DMS114 treated with DMSO at 0.1 percent for 48 hours (cell line): Measurements from ENCODE around the gene KBTBD13.
"Not testable (repeated sequence)": the region's sequence is repeated elsewhere in the genome, so short reads cannot be mapped to it uniquely, and the experiment has no call there.

Experiments
- DNase-seq: peaks from one replicate; lab custom pipeline; 2025; ENCODE audit not compliant: unreplicated experiment; lab: John Stamatoyannopoulos, UW

Gene KBTBD13

GRCh38 chr15:65076486-65077290 is at the start of gene KBTBD13:
Gene KBTBD13 (plus strand): TSS chr15:65076746. CDS start chr15:65076816, 70 bp downstream.
- no peak for DNase-seq

GRCh38 chr15:65026756-65027155 is 49.8 kb upstream of the KBTBD13 start:
- DNase-seq, result no peak

DNA sequence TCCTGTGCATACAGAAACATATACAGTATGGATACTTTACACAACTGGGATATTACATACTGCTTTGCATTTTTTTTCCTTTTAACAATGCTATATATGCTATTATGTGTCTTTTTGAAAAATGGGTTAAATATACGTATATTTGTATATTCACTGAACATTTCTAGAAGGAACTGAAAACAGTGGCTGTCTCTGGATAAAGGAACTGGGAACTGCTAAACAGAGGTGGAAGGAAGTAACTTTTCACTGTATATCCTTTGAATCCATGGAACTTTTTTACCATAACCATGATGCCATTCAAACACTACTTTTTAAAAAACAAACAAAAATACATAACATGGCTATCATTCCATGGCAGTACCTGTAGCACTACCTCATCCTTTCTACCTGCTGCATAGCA is 49.0 kb upstream of the KBTBD13 start:
- no peak for DNase-seq

- DNase-seq, result no peak
Measured at GRCh38 chr15:65028338-65028737, 48.2 kb upstream of the KBTBD13 start.

- peak; percentile 76 for DNase-seq
Measured at GRCh38 chr15:65028921-65029735, 47.4 kb upstream of the KBTBD13 start, which contains the start of gene MTFMT. Gene MTFMT (minus strand): TSS chr15:65029639. CDS start chr15:65029613, 26 bp downstream.

DNA sequence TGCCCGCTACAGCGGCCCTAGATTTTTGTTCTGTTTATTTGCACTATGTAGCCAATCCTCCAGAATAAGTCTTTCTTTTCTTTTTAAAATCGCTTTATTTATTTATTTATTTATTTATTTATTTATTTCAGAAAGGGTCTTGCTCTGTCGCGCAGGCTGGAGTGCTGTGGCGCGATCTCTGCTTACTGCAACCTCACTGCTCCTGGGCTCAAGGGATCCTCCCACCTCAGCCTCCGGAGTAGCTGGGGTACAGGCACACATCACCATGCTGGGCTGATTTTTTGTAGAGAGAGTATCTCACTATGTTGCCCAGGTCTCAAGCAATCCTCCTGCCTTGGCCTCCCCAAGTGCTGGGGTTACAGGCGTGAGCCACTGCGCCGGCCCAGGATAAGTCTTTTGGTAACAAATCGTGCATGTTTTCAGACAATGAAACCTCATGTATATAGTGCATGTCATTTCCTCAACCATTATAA is 46.8 kb upstream of the KBTBD13 start:
- no peak for DNase-seq

- DNase-seq, result no peak
Measured at GRCh38 chr15:65032801-65033537, 43.6 kb upstream of the KBTBD13 start.

DNA sequence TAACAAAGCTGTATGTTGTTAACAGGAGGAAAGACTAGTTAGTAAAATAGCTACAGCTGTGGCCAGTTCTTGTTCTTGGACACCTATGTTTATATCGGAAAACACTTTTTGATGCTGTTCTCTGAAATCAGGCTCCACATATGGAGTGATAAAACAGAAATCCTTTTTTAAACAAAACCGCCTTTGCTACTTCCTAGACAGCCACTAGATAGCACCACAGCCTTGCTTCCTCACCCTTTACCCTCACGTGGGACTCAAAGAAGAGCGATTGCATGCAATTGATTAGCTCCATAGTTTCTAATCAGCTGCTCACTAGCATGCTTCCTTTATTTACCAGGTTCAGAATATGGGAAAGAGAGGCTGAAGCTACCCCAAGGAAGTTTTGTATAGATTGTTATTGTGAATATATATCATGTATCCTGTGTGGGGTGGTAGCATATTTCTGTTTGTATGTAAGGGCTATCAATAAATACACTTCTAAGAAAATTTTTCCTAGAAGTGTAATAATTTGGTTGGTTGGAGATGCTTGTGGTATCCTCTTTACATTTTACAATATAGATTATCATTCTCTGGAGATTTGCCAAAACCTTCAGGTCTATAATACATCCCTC is 42.8 kb upstream of the KBTBD13 start:
- peak; percentile 71 for DNase-seq

GRCh38 chr15:65034719-65035118 is 41.8 kb upstream of the KBTBD13 start:
- DNase-seq, result no peak

DNA sequence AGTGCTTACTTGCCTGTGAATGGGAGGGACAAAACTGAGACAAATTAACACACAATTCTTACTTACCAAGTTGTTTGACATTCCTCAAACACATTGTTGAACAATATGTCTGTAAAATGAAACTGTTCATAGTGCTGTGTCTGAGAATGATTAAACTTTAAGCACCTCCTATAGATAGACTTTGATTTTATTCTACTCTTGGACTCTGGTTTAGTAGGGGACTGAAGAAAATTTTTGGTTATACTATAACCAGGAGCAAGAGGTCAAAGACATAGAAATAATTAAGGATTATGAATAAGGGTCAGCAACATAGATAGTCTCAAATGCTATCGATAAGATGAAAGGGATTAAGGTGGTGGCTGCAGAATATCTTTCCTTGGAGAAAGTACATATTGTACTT is 39.2 kb upstream of the KBTBD13 start:
- DNase-seq, result no peak

DNA sequence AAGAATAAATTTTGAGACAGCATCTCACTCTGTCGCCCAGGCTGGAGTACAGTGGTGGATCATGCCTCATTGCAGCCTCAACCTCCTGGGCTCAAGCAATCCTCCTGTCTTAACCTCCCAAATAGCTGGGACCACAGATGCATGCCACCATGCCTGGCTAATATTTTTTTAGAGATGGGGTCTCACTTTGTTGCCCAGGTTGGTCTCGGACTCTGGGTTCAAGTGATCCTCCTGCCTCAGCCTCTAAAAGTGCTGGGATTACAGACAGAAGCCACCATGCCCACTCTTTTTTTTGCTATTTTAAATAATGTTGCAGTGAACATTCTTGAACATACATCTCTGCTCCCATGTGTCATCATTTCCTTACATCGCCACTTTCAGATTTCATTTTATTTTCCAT is 38.1 kb upstream of the KBTBD13 start:
- no peak for DNase-seq

GRCh38 chr15:65038836-65039235 is 37.7 kb upstream of the KBTBD13 start:
- DNase-seq, result no peak

DNA sequence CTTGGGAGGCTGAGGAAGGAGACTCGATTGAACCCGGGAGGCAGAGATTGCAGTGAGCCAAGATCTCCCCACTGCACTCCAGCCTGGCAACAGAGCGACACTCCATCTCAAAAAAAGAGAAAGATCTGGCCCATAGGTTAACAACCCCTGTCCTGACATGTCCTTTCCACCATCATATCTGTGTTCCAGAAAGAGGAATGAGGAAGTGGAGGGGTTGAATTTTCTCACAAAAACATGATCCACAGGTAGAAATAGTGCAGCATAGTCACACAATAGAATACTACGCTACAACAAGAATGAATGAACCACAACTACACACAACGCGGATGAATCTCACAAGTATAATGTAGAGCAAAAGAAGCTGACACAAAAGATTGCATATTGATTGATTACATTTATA is 36.1 kb upstream of the KBTBD13 start:
- DNase-seq, result no peak

GRCh38 chr15:65041787-65042186 is 34.8 kb upstream of the KBTBD13 start:
- DNase-seq, result no peak

DNA sequence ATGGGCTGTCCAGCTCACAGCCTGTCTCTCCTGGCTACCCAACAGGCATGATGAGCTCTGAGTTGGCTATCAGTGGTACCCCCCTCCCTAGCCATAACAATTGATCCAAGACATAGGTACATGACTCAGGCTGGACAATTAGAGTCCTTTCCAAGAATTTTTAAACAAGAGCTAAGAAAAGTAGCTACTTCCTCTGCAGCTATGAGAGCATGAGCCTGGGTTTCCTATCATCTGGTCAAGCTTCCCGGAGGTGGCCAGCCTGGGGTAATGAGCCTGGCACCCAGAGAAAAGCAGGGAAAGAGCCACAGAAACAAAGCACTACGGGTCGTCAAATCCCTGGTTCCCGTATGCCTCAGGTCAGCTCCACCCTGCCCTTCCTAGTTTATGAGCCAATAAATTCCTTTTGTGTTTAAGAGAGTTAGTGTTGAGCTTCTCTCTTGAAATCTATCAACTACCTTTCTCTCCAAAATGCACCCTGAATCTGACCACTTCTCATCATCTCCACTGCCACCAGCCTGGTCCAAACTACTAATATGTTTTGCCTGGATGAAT is 33.7 kb upstream of the KBTBD13 start:
- DNase-seq, result no peak

- not testable (repeated sequence) for DNase-seq
Measured at GRCh38 chr15:65044218-65044617, 32.3 kb upstream of the KBTBD13 start.

DNA sequence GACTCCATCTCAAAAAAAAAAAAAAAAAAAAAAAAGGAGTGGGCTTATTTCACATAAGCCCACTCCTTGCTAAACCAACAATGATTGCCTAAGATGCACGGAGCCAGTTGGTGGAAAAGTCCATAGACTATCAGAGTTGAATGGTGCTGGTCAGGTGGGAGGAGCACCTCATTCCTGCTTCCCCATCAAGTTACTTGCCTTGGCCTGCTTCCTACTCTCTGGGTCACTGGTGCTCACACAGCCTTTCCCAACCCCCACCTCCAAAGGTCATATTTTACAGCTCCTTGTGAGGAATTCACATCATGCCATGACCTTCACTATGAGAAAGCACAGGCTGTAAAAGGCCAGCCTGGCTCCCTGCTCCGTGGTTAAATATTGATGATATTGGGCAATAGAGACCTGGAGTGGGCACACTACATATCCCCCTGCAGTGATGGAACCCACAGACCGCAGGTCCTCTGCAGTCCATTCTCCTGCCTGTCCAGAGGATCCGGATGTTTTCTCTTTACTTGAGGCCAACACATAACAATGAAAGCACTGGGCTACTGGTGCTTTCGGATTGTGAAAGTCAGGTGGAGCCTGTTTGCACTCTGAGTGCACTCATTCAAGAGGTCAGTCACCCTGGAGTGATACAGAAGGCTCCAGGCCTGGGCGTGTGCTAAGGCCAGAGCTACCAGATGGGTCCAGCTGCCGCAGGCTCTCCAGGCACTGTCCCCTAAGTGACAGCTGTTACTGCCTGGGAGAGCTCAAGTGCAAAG is 31.6 kb upstream of the KBTBD13 start, which contains the start of gene SLC51B:
Gene SLC51B, plus strand, starts transcription at position 664 of the 758 bp plus-strand sequence. CDS start 4,618 bp downstream, outside the sequence.
- DNase-seq, result no peak

- no peak for DNase-seq
Measured at GRCh38 chr15:65048241-65048640, 28.3 kb upstream of the KBTBD13 start.

DNA sequence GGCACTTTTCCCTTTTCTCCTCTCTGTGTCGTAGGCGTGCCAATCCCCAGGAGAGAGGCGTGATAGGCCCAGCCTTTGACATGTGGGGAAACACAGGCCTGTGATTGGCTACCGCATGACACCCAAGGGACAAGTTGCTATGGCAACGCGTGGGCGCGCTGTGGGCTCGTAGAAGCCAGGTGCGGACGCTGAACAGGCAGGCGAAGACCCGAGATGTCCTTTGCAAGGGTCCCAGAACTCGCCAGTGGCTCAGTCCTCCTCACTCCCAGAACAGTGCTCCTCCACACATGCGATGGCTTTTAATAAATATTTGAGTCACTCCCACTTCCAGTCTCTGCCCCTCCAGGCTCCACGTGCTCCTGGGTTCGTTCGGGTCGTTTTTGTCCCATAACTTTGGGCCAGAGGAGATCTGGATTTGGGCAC is 27.1 kb upstream of the KBTBD13 start:
- DNase-seq, result no peak

DNA sequence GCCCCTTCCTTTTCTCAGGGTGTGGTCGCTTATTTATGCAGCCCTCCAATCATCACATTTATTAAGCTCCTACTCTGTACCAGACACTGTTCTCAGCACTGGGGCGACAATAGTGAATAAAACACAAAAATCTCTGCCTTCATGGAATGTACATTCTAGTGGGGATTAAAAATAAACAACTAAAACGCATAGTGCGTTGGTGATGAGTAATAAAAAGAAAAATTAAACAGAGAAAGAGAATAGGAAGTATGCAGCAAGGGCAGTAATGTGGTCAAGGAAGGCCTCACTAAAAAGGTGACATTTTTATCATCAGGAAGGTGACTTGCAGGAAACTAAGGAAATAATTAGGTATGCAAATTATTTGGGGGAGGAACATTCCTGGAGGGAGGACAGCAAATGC is 26.3 kb upstream of the KBTBD13 start:
- no peak for DNase-seq
